GM18861 (cell line): Measurements from ENCODE around the gene GARIN1A.

Experiments used
- ATAC-seq: cut with Tn5 transposase; IDR thresholded peaks from one replicate; pipeline ENCODE4 v1.9.1; 2021; ENCODE audit not compliant: unreplicated experiment

GARIN1A gene

GRCh38 chr7:128714701-128715495 lies 42.8 kb downstream of the GARIN1A start:
- no peak for ATAC-seq

- ATAC-seq = no peak
Observed at GRCh38 chr7:128718967-128719642, 47.0 kb downstream of the GARIN1A start.

- ATAC-seq = no peak
Observed at GRCh38 chr7:128721376-128721775, 49.3 kb downstream of the GARIN1A start.
